ENCODE measurements around the gene SMG6.

GRCh38 chr17:2035541-2036488 is 267.8 kb downstream of the SMG6 start:
- TF ChIP-seq, protein P1, sequence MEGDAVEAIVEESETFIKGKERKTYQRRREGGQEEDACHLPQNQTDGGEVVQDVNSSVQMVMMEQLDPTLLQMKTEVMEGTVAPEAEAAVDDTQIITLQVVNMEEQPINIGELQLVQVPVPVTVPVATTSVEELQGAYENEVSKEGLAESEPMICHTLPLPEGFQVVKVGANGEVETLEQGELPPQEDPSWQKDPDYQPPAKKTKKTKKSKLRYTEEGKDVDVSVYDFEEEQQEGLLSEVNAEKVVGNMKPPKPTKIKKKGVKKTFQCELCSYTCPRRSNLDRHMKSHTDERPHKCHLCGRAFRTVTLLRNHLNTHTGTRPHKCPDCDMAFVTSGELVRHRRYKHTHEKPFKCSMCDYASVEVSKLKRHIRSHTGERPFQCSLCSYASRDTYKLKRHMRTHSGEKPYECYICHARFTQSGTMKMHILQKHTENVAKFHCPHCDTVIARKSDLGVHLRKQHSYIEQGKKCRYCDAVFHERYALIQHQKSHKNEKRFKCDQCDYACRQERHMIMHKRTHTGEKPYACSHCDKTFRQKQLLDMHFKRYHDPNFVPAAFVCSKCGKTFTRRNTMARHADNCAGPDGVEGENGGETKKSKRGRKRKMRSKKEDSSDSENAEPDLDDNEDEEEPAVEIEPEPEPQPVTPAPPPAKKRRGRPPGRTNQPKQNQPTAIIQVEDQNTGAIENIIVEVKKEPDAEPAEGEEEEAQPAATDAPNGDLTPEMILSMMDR (IDR thresholded peaks at IDR 0.05), result no peak
- no peak for TF ChIP-seq POLR2AphosphoS5 (IDR thresholded peaks at IDR 0.05)
